Lower leg skin (tissue), 3 donors: Measurements from ENCODE around the gene SLC46A3.

Experiments
- CTCF ChIP-seq, 3 donors: fragments of 450-650 bp; IDR thresholded peaks; one replicate each; pipeline ENCODE4 v1.5.1; 2016; ENCODE audit warnings: antibody characterized with exemption in 3 of 3, mild to moderate bottlenecking in 3 of 3, moderate library complexity in 2 of 3
- POLR2A ChIP-seq, 2 donors: fragments of 450-650 bp; IDR thresholded peaks; one replicate each; pipeline ENCODE4 v1.6.1; 2016 to 2017; ENCODE audit warnings: antibody characterized with exemption in 2 of 2, mild to moderate bottlenecking in 1 of 2, moderate library complexity in 1 of 2

GRCh38 chr13:28753208-28753892 is 34.6 kb upstream of the SLC46A3 start:
- no peak for TF ChIP-seq CTCF (IDR thresholded peaks at IDR 0.05)
- TF ChIP-seq POLR2A (IDR thresholded peaks at IDR 0.05), result no peak
